UCSD-AML1 (cell line): ENCODE data around the gene CPO.

Experiments used
- DNase-seq: peaks from one replicate; lab custom pipeline; 2025; ENCODE audit not compliant: unreplicated experiment; lab: John Stamatoyannopoulos, UW

CPO gene

GRCh38 chr2:206970589-206971360 is 31.5 kb downstream of the CPO start:
- DNase-seq, result no peak

- no peak for DNase-seq
These were observed 32.5 kb downstream of the CPO start for GRCh38 chr2:206971805-206972204.

GRCh38 chr2:206974551-206974950 is 35.2 kb downstream of the CPO start:
- DNase-seq, result no peak

- no peak for DNase-seq
These were observed 39.4 kb downstream of the CPO start for GRCh38 chr2:206978746-206979145.

GRCh38 chr2:206979365-206979764 is 40.0 kb downstream of the CPO start:
- no peak for DNase-seq

- DNase-seq, result no peak
These were observed 40.6 kb downstream of the CPO start for GRCh38 chr2:206979922-206980321.

GRCh38 chr2:206980413-206980812 is 41.1 kb downstream of the CPO start:
- DNase-seq, result no peak

- DNase-seq, result no peak
These were observed 41.9 kb downstream of the CPO start for GRCh38 chr2:206981086-206981674.

GRCh38 chr2:206981739-206982340 is 42.5 kb downstream of the CPO start:
- DNase-seq, result peak; percentile 57

GRCh38 chr2:206982360-206982955 is 43.1 kb downstream of the CPO start:
- no peak for DNase-seq

- no peak for DNase-seq
These were observed 44.0 kb downstream of the CPO start for GRCh38 chr2:206983161-206983859.

GRCh38 chr2:206984206-206984605 is 44.9 kb downstream of the CPO start:
- DNase-seq, result no peak

- DNase-seq, result no peak
These were observed 47.6 kb downstream of the CPO start for GRCh38 chr2:206986943-206987342.

GRCh38 chr2:206987810-206988209 is 48.5 kb downstream of the CPO start:
- DNase-seq, result no peak

- no peak for DNase-seq
These were observed 49.6 kb downstream of the CPO start for GRCh38 chr2:206988884-206989283.

- peak; percentile 21 for DNase-seq
These were observed 50.0 kb downstream of the CPO start for GRCh38 chr2:206989311-206989710.

GRCh38 chr2:206990360-206990759 is 51.0 kb downstream of the CPO start:
- no peak for DNase-seq

GRCh38 chr2:206991070-206991469 is 51.8 kb downstream of the CPO start:
- DNase-seq, result no peak

- no peak for DNase-seq
These were observed 54.1 kb downstream of the CPO start for GRCh38 chr2:206993396-206993911.

GRCh38 chr2:206993964-206994363 is 54.6 kb downstream of the CPO start:
- no peak for DNase-seq

GRCh38 chr2:206996556-206997065 is 57.3 kb downstream of the CPO start:
- DNase-seq, result no peak
